ENCODE data around the gene TBX2.
"Not testable (repeated sequence)": the region's sequence is repeated elsewhere in the genome, so short reads cannot be mapped to it uniquely, and the experiment has no call there.

The TBX2 gene

DNA sequence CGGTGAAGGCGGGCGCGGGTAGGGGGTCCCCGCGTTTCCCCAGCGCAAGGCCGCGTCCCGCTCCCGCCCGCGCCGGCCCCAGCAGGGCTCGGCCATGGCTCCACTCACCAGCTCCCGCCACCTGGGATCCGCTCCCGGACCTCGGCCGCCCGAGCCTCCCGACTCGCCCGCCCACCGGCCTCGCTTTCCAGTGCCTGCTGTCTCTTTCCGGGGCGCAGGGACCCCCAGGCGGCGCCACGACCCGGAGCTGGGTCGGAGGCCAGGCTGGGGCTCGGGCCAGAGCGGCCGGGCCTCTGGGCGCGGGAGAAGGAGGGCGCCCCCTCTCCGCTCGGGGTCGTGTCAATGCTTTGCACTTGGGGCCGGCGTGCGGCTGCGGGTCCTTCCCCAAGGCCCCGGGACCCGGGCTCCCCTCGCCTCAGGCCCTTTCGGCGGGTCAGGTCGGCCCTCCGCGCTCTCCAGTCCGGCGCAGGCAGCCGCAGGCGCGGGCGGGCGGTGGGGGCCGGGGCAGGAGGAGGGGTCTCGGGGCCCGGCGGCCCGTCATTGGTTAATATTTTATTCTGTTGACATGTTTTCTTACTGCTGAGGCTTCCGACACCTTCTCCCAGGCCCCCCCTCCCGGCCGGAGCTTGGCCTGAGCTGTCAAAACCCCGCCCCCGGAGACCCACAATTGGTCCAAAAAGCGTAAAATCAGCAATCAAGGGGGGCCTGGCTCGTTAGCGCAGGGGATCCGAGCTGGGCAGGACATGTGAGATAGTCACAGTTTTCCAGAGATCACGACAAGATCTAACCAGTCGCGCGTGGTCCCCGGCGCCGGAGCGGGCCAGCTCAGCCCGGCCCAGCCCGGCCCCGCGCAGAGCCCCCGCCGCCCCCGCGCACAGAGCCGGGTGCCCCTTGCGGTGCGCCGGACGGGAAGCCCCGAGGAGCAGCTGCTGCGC is at the start of gene TBX2:
TBX2 (plus strand) TSS at position 713 of the 935 bp plus-strand sequence. CDS start 334 bp downstream, outside the sequence.
- DNase-seq (ENCODE audit: low spot score) (no peak), FAIRE-seq (no peak)

DNA sequence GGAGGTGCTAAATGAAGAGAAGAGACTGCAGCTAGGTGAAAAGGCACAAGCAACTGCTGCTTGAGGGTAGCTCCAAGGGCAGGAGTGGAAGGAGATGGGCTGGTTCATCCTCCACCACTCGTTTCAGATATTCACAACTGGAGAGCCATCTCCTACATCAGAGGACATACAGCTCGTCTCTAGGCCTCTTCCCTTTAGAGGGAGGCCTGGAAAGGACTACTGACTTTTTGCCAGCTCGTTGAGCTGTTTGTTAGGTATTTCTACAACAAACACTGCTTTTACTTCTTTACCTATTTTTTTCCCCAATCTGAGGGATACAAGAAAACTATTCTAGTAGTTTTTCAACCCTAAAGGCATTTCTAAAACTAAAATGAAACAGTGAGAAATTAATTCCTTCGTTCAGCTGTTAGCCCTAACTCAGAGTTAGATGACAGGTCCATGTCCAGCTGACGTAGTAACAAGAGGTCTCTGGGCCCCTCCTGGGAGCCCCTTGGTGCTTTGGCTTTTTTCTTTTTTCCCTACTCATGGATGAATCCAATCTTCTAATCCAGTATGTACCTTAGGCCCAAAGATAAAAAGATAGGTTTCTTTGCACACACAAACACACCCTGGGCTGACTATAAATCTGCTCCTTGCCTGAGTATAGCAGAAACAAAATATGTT is 47.8 kb upstream of the TBX2 start:
- DNase-seq (ENCODE audit: low spot score) (no peak), FAIRE-seq (peak; percentile 30)

DNA sequence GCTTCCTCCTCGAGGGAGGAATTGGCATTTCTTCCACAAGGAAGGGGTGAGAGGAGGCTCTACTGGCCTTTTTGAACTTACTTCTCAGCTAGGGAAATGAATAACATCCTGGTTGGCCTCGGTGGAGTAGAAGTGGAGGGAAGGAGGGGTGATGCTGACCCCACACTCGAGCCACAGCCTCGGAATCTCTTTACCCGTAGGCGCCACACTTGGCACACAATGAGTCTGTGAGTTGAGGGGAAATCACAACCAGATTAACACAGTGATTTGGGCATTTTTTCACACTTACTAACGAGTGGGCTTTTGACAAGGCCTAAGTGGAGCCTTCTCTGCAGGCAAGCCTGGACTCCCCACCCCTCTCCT is 47.3 kb upstream of the TBX2 start:
- FAIRE-seq (no peak), DNase-seq (ENCODE audit: low spot score) (no peak)

DNA sequence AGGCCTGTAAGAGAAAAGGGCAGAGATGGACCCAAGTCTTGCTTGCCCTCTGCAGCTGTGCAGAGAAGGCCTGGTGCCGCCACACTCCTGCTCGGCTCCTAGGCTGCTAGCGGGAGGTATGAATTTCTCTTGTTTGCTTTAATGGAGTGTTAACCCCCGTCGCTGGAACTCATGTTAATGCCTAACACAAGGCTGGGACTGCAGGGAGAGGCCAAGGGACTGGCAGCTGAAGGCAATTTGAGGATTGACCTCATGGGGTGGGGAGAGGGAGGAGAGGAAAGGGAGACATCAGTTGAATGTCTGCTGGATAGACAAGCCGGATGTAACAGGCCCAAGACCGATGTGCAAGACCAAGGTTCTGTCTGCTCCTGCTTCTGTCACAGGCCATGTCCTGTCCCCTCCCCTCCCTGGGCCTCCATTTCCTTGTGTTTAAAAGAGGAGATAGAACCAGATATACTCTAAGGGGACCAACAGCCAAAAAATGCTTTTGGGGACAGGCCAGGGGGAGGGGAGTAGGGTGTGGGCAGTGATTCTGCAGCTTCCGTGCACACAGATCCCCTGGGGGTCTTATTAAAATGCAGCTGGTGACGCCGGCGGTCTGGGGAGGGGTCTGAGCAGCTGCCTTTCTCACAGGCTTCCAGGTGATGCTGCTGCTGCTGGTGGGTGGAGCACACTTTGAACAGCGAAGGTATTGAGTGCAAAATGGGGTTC is 46.7 kb upstream of the TBX2 start:
- no peak for DNase-seq (ENCODE audit: low spot score)
- FAIRE-seq, result peak; percentile 77

DNA sequence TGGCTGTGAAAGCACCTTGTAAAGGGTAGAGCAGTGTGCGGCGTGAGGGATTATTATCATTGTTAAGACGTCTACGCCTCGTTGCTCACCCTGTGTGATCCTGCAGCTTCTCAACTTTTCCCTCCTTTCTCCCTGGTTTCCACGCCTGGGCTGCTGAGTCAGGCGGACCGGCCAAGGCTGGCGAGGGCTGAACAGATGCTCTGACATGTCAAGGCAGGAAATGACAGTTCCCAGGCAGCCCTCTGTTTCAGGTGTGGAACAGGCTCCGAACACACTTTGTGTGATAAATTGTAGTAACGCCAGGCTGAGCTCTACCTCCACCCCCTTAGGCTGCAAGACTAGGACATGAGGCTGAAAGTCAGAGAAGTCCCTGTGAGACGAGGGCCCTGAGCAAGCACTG is 46.0 kb upstream of the TBX2 start:
- DNase-seq (ENCODE audit: low spot score), result no peak
- FAIRE-seq, result peak; percentile 69

DNA sequence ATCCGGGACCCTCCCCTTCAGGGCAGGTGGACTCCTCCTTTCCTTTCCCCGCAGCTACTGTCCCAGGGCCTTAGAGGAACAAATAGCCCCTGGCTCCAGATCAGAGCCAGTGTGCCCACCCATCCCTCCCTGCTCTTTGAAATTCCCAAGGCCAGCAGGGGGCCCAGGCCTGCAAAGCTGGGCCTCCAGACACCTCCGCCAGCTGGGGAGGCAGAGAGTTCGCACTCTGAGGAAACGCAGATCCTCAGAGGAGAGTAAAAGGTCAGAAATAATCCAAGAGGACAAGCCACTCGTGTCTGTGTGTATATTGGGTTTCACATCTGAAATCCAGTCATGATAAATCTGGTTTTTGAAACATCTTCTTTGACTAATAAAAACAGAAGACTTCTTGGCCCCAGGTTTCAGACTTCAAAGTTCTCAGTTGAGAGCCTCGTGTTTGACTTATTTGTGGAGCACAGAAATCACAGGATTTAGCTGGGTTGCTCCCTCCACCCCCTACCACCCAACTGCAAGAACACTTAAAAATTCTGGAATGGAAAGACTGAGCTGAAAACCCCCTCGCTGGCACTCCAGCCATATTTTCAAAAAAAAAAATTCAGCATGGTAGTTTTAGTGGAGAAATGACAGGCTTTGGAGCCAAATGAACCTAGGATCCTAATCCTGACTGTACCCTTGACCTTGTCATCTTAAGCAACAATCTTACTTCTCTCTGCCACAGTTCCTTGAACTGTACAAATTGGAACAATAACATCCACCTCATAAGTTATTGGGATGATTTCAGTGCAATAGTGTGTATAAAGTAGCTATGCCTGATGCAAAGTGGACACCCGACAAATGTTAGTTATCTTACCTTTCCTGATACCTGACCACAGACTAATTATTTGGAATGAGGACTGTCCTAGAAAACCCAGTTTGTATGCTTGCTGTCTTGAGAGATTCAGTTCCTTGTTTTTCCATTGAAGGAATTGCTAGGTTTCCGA is 44.5 kb upstream of the TBX2 start:
- FAIRE-seq, result no peak
- no peak for DNase-seq (ENCODE audit: low spot score)

DNA sequence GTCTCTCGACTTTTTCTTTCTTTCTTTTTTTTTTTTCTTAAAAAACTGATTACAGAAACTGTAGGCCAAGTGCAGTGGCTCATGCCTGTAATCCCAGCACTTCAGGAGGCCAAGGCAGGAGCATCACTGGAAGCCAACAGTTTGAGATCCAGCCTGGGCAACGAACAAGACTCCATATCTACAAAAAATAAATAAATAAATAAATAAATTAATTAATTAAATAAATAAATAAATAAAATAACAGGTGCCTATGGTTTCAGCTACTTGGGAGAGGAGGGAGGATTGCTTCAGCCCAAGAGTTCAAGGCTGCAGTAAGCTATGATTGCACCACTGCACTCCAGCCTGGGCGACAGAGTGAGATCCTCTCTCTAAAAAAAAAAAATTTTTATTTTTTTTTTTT is 42.6 kb upstream of the TBX2 start:
- not testable (repeated sequence) for FAIRE-seq; DNase-seq (ENCODE audit: low spot score)

DNA sequence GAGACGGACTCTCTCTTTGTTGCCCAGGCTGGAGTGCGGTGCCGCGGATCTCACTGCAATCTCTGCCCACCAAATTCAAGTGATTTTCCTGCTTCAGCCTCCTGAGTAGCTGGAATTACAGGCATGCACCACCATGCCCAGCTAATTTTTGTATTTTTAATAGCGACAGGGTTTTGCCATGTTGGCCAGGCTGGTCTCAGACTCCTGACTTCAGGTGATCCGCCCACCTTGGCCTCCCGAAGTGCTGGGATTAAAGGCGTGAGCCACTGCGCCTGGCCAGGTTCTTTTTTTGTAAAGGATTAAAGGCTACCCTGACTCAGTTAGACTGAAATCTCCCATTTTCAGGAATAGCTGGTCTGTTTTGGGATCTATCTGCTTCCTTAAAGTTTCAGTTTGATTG is 40.1 kb upstream of the TBX2 start:
- FAIRE-seq; DNase-seq (ENCODE audit: low spot score): not testable (repeated sequence)

DNA sequence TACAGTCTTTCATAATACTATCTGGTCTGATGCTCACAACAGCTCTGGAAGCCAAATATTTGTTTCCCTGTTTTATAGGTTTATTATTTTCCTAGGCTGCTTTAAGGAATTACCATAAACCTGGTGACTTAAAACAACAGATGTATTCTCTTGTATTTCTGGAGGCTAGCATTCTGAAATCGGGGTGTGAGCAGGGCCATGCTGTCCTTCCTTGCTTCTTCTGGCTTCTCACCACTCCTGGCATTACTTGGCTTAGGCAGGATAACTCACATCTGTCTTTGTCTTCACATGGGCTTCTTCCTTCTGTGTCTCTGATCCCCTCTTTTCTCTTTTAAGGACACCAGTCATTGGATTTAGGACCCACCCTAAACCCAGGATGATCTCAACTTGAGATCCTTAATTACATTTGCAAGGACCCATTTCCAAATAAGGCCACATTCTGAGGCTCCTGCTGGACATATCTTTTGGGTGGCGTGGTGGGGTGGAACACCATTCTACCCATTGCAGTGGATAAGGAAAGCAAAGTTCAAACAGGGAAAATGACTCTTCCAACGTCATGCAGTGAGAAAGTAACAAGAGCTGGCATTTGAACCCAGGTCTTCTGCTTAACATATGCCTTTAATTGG is 39.2 kb upstream of the TBX2 start:
- DNase-seq (ENCODE audit: low spot score) (no peak), FAIRE-seq (no peak)

DNA sequence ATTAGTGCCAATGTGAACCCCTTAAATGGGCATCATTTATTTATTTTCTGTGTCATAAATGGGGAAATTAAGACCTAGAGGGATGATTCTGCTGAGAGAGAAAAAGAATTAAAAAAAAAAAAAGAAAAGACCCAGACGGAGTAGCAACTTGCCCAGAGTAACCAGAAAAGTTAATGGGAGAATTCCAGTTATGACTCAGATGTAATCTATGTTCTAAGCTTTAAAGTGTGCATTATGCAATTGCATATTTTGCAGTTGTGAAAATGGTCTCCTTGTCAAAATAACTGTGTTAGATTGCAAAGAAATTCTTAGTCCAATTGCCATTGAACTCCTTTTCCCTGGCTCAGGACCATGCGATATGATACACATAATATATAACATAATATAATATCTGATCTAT is 38.6 kb upstream of the TBX2 start:
- peak; percentile 59 for DNase-seq (ENCODE audit: low spot score)
- FAIRE-seq, result no peak

DNA sequence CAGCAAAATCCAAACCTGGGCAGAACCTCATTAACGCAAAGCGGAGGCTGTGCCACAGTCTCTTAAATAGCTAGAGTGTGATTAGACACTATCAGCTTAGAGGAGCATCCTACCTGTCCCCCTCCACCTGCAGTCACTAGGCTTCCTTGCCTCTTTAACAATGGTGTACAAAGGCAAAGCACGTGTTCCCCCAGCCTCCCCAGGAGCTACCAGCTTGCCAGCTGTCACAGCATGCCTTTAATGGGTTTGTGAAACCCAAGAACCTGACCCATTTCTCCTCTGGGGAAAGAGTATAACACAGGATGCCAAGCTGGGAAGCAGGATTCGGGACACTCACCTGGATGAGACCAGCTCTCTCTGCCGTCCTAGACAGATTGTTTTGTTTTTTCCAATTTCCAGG is 37.2 kb upstream of the TBX2 start:
- no peak for DNase-seq (ENCODE audit: low spot score)
- FAIRE-seq, result peak; percentile 50

DNA sequence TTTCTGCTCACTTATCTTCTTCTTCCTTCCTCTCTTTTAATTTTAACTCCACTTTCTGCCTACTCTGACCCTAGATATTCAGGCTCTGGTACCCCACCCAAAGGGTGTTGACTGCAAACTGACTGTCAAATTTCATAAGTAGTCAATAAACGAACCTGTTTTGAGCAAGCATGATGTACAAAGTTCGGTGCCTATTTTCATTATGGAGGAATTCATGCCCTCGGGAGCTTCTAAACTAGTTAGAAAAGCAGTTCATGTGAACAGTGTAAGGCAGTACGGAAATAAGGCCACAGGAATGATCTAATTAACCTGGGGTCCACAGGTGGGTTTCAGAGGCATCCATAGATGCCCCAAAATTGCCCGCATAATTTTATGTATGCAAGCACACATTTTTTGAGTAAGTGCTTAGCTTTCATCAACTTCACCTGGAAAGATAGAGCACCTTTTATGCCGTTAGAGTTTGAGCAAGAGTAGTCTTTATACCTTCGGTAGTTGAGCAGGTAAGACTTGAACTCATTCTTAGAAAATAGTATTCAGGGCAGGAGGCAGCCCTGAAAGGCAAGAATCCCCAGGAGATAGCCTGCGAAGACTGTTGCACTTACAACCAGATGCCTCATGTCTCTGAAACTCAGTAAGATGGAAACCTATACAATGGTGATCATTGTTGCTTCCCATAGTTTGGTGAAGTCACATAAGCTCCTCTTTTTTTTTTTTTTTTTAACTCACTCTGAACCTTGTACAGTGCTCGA is 36.6 kb upstream of the TBX2 start:
- no peak for FAIRE-seq

DNA sequence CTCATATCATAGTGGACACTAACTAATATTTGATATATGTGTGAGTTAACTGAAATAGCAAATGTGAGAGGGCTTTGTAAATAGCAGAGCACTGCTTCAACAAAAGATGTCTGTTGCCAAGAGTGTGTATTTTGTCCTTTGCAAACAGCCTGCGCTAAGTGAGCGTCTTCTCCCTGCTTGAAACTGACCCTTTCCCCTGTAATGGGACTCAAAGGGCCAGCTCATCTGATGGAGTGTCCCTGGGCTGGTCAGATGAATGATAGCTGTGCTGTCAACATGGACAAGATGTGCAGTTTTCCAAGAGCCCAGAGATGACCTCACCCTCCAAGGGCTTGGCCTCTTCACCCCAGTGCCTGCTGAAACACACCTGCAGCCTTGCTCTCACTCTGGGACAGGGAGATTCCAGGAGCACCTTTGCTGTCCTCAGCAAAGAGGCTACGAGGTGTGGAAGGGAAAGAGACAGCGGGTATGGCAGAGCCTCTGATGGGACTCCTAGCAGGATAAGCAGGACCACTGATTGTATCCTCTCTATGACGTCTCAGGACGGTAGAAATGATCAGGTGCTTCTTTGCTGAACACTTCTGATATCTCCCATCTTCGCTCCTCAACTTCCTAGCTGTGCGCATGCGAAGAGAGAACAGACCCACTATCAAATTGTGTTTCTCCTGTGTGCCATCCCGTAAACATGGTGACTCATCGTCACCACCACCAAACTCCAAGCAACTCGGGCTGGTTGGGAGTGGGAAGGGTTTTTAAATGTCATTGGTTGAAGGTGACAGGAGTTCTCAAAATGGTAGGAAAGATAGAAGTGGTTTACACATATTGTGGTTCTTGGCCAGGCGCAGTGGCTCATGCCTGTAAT is 35.8 kb upstream of the TBX2 start:
- FAIRE-seq, result peak; percentile 61

More for the DNA sequence above, 36.6 kb upstream of the TBX2 start:
- DNase-seq (ENCODE audit: low spot score), result no peak

DNA sequence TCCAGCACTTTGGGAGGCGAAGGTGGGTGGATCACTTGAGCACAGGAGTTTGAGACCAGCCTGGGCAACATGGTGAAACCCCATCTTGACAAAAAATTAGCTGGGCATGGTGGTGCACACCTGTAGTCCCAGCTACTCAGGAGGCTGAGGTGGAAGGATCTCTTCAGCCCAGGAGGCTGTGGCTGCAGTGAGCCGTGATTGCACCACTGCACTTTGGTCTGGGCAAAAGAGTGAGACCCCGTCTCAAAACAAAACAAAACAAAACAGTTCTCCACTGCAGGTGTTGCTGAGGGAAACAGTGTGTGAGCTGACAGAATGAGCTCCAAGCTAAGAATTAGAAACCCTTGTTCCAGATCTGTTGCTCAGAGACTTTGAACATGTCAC is 35.2 kb upstream of the TBX2 start:
- FAIRE-seq (no peak), DNase-seq (ENCODE audit: low spot score) (no peak)

More for the DNA sequence above, 35.8 kb upstream of the TBX2 start:
- no peak for DNase-seq (ENCODE audit: low spot score)

DNA sequence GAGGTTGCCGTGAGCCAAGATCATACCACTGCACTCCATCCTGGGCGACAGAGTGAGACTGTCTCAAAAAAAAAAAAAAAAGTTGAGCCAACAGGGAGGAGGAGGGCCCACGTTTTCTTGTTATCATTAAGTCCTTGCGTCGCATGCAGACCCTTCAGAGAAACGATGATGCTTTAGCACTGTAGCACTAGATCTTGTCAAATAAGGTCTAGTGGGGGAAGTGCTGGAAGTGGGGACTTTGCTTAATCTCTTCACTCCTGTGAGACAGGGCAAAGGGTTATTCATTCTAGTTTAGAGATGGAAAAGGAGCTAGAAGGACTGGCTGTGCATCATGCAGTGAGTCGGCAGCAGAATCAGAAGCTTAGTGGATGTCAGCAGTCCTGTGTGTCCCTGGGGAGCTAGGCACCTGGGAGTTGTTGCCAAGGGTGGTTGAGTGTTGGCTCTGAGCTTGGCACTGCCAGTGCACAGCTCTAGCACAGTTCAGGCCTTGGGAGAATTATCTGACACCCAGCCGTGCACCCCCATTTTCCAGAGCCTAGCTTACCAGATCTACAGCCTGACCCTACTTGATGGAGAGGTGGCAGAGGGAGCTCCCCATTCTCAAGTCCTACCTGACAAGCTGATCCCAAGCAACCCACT is 33.4 kb upstream of the TBX2 start:
- no peak for DNase-seq (ENCODE audit: low spot score)
- no peak for FAIRE-seq

DNA sequence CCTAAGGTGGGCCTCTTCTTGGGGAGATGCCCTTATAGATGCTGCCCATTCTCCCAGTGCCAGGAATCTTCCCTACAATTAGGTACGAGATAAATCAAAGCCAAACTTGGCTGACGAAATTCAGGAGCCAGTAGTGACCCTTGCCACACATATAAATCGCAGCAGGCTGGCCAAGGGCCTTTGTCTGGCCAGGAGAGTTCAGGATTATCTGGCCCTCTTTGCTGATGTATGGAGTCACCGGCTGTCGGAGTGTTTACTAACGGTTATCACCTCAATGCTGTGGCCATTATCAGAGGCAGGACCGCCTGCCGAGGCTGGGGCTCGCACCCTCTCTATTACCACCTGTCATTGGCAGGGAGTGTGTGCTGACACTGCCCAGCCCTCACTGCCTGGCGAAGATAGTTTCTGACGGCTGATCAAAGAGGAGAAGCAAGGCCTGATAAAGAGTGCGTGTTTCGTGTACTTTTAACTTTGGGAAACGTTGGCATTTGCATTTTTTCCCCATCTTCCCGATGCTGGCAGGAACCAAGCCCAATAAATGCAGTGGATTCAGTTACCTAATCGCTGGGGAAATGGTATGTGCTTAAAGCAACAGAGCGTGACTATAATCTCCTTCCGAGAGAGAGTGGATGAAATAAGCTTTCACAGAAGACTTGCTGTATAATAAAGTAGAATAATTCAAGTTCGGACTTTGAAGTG is 32.8 kb upstream of the TBX2 start:
- DNase-seq (ENCODE audit: low spot score) (no peak), FAIRE-seq (no peak)

DNA sequence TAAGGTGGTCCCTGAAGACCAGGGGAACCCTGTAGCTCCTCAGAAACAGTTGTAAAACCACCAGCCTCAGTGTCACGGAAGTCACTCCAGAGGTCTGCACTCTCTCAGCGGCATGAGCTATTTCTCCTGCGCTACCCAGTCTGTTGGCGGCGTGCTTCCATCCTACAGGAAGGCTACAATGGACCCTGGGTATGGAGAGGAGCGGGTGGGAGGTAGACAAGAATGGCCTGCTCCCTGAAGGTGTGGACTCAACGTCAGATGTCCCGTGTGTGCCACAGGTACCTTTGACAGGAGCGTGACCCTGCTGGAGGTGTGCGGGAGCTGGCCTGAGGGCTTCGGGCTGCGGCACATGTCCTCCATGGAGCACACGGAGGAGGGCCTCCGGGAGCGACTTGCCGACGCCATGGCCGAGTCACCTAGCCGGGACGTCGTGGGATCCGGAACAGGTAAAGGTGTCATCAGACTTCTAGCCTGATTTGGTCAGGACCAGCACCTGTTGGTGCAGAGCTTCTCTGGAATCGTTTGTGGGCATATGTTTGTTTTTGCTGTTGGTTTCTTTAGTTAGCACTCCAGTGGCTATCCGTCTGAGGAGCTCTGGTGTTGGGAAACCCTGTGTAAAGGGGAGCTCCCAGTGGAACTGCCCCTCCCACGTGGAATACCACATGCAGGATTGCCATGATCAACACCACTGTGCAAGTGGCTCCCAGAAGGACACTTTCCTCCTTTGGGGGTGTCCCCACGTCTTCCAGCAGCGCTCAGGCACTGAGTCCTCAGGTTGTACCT is 31.4 kb upstream of the TBX2 start:
- no peak for FAIRE-seq
- DNase-seq (ENCODE audit: low spot score), result no peak

Measured in urothelium cell line (cell line).